Measurements from ENCODE around the gene OSBPL1A.

DNA sequence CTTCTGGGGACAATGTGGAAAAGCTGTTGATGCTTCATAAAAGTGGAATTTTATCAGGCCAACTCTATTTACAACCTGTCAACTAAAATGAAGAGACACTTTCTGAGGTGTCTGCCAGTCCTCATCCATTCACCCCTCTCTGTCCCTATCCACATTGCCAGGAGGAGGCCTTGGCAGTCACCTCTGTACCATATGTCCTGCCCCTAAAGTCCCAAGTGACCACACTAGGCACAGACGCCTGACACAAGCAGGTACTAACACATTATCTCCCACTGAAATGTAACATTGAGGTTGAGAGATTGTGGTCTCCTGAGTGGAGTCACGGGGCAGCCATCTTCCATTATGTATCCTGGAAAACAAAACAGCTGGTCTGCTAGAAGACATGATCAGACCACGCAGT is 71.4 kb downstream of the OSBPL1A start:
- TF ChIP-seq, protein P1, sequence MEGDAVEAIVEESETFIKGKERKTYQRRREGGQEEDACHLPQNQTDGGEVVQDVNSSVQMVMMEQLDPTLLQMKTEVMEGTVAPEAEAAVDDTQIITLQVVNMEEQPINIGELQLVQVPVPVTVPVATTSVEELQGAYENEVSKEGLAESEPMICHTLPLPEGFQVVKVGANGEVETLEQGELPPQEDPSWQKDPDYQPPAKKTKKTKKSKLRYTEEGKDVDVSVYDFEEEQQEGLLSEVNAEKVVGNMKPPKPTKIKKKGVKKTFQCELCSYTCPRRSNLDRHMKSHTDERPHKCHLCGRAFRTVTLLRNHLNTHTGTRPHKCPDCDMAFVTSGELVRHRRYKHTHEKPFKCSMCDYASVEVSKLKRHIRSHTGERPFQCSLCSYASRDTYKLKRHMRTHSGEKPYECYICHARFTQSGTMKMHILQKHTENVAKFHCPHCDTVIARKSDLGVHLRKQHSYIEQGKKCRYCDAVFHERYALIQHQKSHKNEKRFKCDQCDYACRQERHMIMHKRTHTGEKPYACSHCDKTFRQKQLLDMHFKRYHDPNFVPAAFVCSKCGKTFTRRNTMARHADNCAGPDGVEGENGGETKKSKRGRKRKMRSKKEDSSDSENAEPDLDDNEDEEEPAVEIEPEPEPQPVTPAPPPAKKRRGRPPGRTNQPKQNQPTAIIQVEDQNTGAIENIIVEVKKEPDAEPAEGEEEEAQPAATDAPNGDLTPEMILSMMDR (IDR thresholded peaks at IDR 0.05), result no peak
- no peak for TF ChIP-seq POLR2A (IDR thresholded peaks at IDR 0.05)

Measured in Peyer's patch (tissue), 4 donors.